H1 (cell line): Measurements from ENCODE around the gene UNC119B. TPM values are rescaled to one million over a fixed set of nuclear protein-coding genes. Genes with fewer than 3 reads are reported as not detected.
A peak's percentile ranks its signal among the peaks of the same experiment; 100 is the strongest.

Source experiments
- CHD7 ChIP-seq: fragments of 300-600 bp; sonication (generic); IDR thresholded peaks from 2 replicates; pipeline ENCODE4 v1.7.1; 2012; ENCODE audit warnings: low read length, moderate library complexity, mild to moderate bottlenecking, inconsistent platforms; ENCODE audit not compliant: insufficient replicate concordance
- KDM4A ChIP-seq: IDR thresholded peaks from one replicate; pipeline ENCODE4 v1.7.1; 2012; ENCODE audit warnings: low read depth, mild to moderate bottlenecking, moderate library complexity, low read length, inconsistent platforms; ENCODE audit not compliant: severe bottlenecking
- MAX ChIP-seq: IDR thresholded peaks from 2 replicates; pipeline ENCODE4 v1.6.1; 2012; ENCODE audit warnings: inconsistent platforms
- NANOG ChIP-seq: IDR thresholded peaks from 2 replicates; pipeline ENCODE4 v1.6.1; 2011; ENCODE audit warnings: low read length, low read depth, mild to moderate bottlenecking, inconsistent platforms; ENCODE audit not compliant: insufficient read depth, poor library complexity, severe bottlenecking
- SIX5 ChIP-seq: IDR thresholded peaks from 2 replicates; pipeline ENCODE4 v1.6.1; 2011; ENCODE audit warnings: mild to moderate bottlenecking, low read depth, low read length
- TAF7 ChIP-seq: optimal IDR thresholded peaks from 2 replicates; pipeline ENCODE3; 2011; ENCODE audit warnings: low read depth, mild to moderate bottlenecking, inconsistent platforms, low read length, moderate library complexity, borderline replicate concordance
- TEAD4 ChIP-seq: IDR thresholded peaks from 2 replicates; pipeline ENCODE4 v1.6.1; 2012; ENCODE audit warnings: low read depth, low read length, inconsistent platforms, mixed read lengths
- USF2 ChIP-seq: IDR thresholded peaks from 2 replicates; pipeline ENCODE4 v1.6.1; 2011; ENCODE audit warnings: low read length, improper control_type of control experiment
- polyA plus RNA-seq, 7 experiments: library from polyadenylated mRNA; depleted of rRNA in 3 of 7; stranded (reverse) in 5 of 7; unstranded in 2 of 7; fragments of >200 nt in 5 of 7; fragments of 200-250 nt in 2 of 7; gene quantifications; 1 replicate in 5 of 7; 2 replicates in 1 of 7; 4 replicates in 1 of 7; pipeline versions ENCODE4 v1.2.1 to v1.2.3, GENCODE V29; 2011 to 2013; ENCODE audit warnings: missing spikeins in 2 of 7, mixed read lengths in 2 of 7
- total RNA-seq: library from RNA; stranded (reverse); fragmentation: NEBNext Ultra II Directional; extraction: Animal tissue kit (Norgen Biotek cat#: 25700); gene quantifications from 2 replicates; pipeline ENCODE4 v1.2.1, GENCODE V29; 2021

UNC119B gene
- total and polyA plus RNA-seq, 2 of the 8 experiments (the other 6 are each of a cell fraction or from before 2014, with no cell fraction given), result 40.5 to 50.1 TPM

GRCh38 chr12:120686690-120687577, 23.3 kb upstream of the UNC119B start, which contains the start of gene MLEC (continued):
- TF ChIP-seq CHD7, result no peak
- no peak for TF ChIP-seq SIX5
- no peak for TF ChIP-seq USF2
- TF ChIP-seq NANOG, result no peak
- TF ChIP-seq KDM4A, result no peak
- peak; percentile 49; the same call in 1 of the 2 replicates for TF ChIP-seq TEAD4
- TF ChIP-seq TAF7, result peak; percentile 47
- peak; percentile 70 for TF ChIP-seq MAX
